PFSK-1 (cell line): Measurements from ENCODE around the gene DLGAP4.

Experiments
- FOXP2 ChIP-seq: optimal IDR thresholded peaks from 2 replicates; pipeline ENCODE3; 2011; ENCODE audit warnings: borderline replicate concordance, control low read depth, inconsistent platforms; ENCODE audit not compliant: insufficient read depth; ENCODE audit errors: extremely low read length, extremely low read depth
- POLR2AphosphoS5 ChIP-seq: IDR thresholded peaks from 2 replicates; pipeline ENCODE4 v1.6.1; 2012; ENCODE audit warnings: low read depth, mild to moderate bottlenecking, control low read depth, low read length, moderate library complexity
- REST ChIP-seq, 2 experiments: IDR thresholded peaks; 2 replicates each; pipeline versions ENCODE4 v1.6.1 to v1.8.0; 2011 to 2012; ENCODE audit warnings: low read depth in 2 of 2, low read length in 2 of 2, control low read depth in 1 of 2, inconsistent platforms in 1 of 2, mild to moderate bottlenecking in 1 of 2, moderate library complexity in 1 of 2; ENCODE audit not compliant: insufficient read depth in 1 of 2
- SIN3A ChIP-seq: IDR thresholded peaks from 2 replicates; pipeline ENCODE4 v1.6.1; 2012; ENCODE audit warnings: mild to moderate bottlenecking, low read length, moderate library complexity, borderline replicate concordance; ENCODE audit not compliant: insufficient read depth
- TAF1 ChIP-seq: IDR thresholded peaks from 2 replicates; pipeline ENCODE4 v1.6.1; 2012; ENCODE audit warnings: low read length, control low read depth, borderline replicate concordance; ENCODE audit not compliant: insufficient read depth

Gene DLGAP4

DNA sequence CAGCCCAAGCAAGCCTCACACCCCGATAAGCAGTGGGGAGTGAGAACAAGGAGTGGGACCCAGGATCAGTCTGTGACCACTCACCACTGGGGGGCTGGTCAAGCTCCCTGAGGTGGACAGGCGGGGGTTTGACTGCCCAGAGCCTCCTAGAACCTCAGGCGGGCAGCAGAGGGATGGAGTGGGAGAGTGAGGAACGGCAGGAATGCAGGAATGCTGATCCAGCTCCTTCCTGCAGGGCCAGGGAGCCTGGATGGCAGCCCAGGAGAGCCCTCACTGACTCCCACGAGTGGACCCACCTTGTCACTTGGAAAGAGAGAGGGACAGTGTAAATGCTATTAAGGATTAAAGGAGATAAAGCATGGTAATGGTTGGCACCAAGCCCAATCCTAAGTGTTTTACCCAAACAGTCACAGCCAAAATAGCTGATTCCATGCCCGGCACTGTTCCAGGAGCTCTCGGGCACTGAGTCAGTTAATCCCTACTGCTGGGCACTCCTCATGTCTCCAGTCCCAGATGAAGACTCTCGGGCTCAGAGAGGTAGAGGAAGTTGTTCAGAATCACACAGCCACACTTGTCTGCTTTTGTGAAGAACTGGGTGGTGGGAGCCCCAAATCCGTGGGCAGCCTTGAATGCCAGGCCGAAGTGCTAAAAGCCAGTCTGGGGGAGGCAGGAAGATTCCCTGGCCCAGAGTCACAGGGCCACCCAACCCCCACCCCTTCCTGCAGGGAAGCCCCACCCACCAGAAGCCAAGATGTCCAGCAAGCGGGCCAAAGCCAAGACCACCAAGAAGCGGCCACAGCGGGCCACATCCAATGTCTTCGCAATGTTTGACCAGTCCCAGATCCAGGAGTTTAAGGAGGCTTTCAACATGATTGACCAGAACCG is 238.2 kb downstream of the DLGAP4 start:
- TF ChIP-seq POLR2AphosphoS5: no peak
- TF ChIP-seq FOXP2: no peak
- no peak for TF ChIP-seq TAF1
- TF ChIP-seq REST (IDR thresholded peaks at IDR 0.05; ENCODE audit: insufficient read depth in 1 of 2, low read depth in 2 of 2, low read length in 2 of 2): no peak
- TF ChIP-seq SIN3A: no peak

DNA sequence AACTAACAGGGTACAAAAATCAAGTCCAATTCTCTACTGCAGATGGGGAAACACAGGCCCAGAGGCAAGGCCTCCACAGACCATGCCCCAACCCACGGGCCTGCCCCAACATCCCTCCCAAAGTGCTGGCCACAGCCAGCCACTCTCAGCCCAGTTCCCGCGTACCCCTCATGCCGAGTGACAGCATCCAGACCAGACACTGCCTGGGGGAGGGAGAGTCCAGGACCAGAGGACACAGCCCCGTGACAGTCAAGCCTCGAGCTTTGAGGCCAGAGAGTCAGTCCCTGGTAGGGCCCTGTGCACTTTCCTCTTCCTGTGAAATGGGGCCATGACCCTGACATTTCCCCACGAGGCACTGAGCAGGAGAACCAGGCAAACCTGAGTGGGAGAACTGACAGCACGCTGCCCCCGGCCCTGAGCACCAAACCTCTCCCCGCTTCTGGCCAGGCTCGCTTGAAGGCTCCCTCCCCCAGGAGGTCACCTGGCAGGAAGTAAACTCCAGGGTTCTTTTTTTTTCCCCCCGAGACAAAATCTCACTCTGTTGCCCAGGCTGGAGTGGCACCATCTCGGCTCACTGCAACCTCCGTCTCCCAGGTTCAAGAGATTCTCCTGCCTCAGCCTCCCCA is 240.1 kb downstream of the DLGAP4 start:
- TF ChIP-seq TAF1: no peak
- no peak for TF ChIP-seq SIN3A
- no peak for TF ChIP-seq POLR2AphosphoS5
- no peak for TF ChIP-seq REST (IDR thresholded peaks at IDR 0.05; ENCODE audit: insufficient read depth in 1 of 2, low read depth in 2 of 2, low read length in 2 of 2)
- TF ChIP-seq FOXP2: no peak

DNA sequence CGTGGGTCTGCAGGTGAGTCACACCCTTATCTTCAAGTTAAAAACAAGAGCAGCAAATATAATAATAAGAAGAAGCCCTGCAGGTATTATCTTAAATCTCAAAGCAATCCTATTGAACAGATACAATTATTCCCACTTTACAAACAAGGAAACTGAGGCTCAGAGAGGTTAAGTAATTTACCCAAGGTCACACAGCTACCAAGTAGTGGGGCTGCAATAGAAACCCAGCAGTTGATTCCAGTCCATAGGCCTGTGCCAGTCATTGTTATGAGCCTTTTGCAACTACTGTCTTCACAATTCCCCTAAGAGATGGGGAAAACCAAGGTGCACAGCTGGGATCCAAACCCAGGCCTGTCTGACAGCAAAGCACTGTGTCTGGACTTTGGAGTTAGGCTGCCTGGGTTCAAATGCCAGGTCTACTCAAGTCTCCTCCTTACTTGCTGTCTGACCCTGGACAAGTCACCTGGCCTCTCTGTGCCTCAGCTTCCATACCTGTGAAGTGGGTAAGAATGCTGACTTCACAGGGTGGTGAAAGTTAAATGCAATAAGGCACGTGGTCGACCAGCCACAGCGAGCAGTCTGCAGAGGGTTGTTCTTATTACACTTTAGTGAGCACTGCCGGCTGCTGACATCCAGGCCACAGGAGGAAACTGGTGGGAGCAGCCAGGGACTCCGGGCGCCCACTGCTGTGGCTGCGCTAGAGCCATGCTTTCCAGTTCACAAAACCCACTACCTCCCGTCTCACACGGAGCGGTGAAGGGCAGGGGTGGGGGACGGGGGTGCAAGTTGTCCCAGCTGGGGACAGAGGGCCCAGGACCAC is 241.3 kb downstream of the DLGAP4 start:
- TF ChIP-seq FOXP2: no peak
- no peak for TF ChIP-seq TAF1
- TF ChIP-seq SIN3A: no peak
- no peak for TF ChIP-seq POLR2AphosphoS5
- TF ChIP-seq REST (IDR thresholded peaks at IDR 0.05; ENCODE audit: insufficient read depth in 1 of 2, low read depth in 2 of 2, low read length in 2 of 2): no peak

- TF ChIP-seq REST (IDR thresholded peaks at IDR 0.05; ENCODE audit: insufficient read depth in 1 of 2, low read depth in 2 of 2, low read length in 2 of 2) (no peak), TAF1 (no peak)
These were observed 241.8 kb downstream of the DLGAP4 start for GRCh38 chr20:36548006-36548315.
